Transverse colon (tissue), 4 donors: Measurements from ENCODE around the gene NEK10. TPM values are rescaled to one million over a fixed set of nuclear protein-coding genes. Genes with fewer than 3 reads are reported as not detected.
A peak's percentile ranks its signal among the peaks of the same experiment; 100 is the strongest.

Experiments used
- DNase-seq: peaks from one replicate; pipeline ENCODE4 v3.0.0-alpha.2; 2019
- H3K27ac ChIP-seq, 4 donors: fragments of 200-600 bp; sonication (generic); 2 replicates each; pipeline ENCODE4 v1.5.1; 2016 to 2018; ENCODE audit warnings: inconsistent platforms in 4 of 4
- H3K27me3 ChIP-seq: fragments of 200-600 bp; sonication (generic); 2 replicates; pipeline ENCODE4 v1.5.1; 2017; ENCODE audit warnings: inconsistent platforms
- H3K36me3 ChIP-seq, 4 donors: fragments of 200-600 bp; sonication (generic); 2 replicates each; pipeline ENCODE4 v1.5.1; 2017 to 2019; ENCODE audit warnings: inconsistent platforms in 4 of 4
- H3K4me1 ChIP-seq, 4 donors: fragments of 200-600 bp; sonication (generic); 2 replicates each; pipeline ENCODE4 v1.5.1; 2017 to 2020; ENCODE audit warnings: inconsistent platforms in 4 of 4
- H3K4me3 ChIP-seq, 4 donors: fragments of 200-600 bp; sonication (generic); 1 replicate in 1 of 4; 2 replicates in 3 of 4; pipeline versions ENCODE4 v1.5.1 to v1.6.1; 2017 to 2019; ENCODE audit warnings: inconsistent platforms in 4 of 4
- H3K9me3 ChIP-seq, 2 donors: fragments of 200-600 bp; sonication (generic); 2 replicates each; pipeline ENCODE4 v1.5.1; 2017 to 2019; ENCODE audit warnings: inconsistent platforms in 2 of 2
- EP300 ChIP-seq: sonication (generic); formaldehyde crosslinking; IDR thresholded peaks from one replicate; pipeline ENCODE4 v1.6.1; 2017; ENCODE audit warnings: antibody characterized with exemption, low read depth
- POLR2A ChIP-seq: fragments of 450-650 bp; IDR thresholded peaks from one replicate; pipeline ENCODE4 v1.6.1; 2016; ENCODE audit warnings: antibody characterized with exemption, mild to moderate bottlenecking, moderate library complexity
- POLR2AphosphoS5 ChIP-seq, 3 donors: sonication (generic); formaldehyde crosslinking; IDR thresholded peaks; one replicate each; pipeline ENCODE4 v1.6.1; 2016; ENCODE audit warnings: antibody characterized with exemption in 3 of 3
- WGBS, 2 donors: methylation state at CpG; one replicate each; pipeline ENCODE4 v1.1.5; 2018; ENCODE audit warnings: low coverage in 1 of 2; 5-methylcytosine and 5-hydroxymethylcytosine counted together
- in situ Hi-C, 4 donors: fragments of 200-750 bp; cut with MboI; loops; one replicate each; pipeline versions ENCODE4 v1.15.0 to v1.15.1; 2017; ENCODE audit warnings: low sequenced_read_pairs in 3 of 4, low pct_ligation_motif_present in 1 of 4, low pct_unique_long_range_greater_than_20kb in 1 of 4
- intact Hi-C: fragments of 100-400 bp; cut with DNase I; formaldehyde crosslinking; loops from one replicate; pipeline ENCODE4 v1.15.1; 2023; ENCODE audit warnings: low total_unique reads
- total RNA-seq, 4 donors: library from RNA; depleted of rRNA; stranded (reverse); fragments of >200 nt; gene quantifications; one replicate each; pipeline ENCODE4 v1.1.0, GENCODE V29; 2016
- TF ChIP-seq, protein P1 (sequence below), 5 experiments: fragments of 200-600 bp in 3 of 5; fragments of 450-650 bp in 2 of 5; sonication (generic) in 3 of 5; IDR thresholded peaks; 1 replicate in 2 of 5; 2 replicates in 3 of 5; pipeline ENCODE4 v1.5.1; 2016 to 2017; ENCODE audit warnings: antibody characterized with exemption in 5 of 5, inconsistent platforms in 3 of 5, mild to moderate bottlenecking in 2 of 5, moderate library complexity in 1 of 5

Gene NEK10
- total RNA-seq, 4 donors from 2014 or later = 1.1 to 3.2 (median 1.7) TPM

GRCh38 chr3:27281671-27282150, 87.5 kb downstream of the NEK10 start:
- H3K4me1 ChIP-seq = peaks cover 0 to 15% (median 2%) of the 10 kb centered on the region in 4 donors
- intact Hi-C loops = no loop called here
- no peak for DNase-seq
- in situ Hi-C loops = no loop called here
- H3K27ac ChIP-seq = no peak overlapping the region
- H3K36me3 ChIP-seq = no peaks in the 10 kb centered on the region
- no peak overlapping the region for H3K4me3 ChIP-seq
- 60 to 69% methylated on average over 2 of the region's 2 CpGs for WGBS, 2 donors
- TF ChIP-seq POLR2AphosphoS5 (IDR thresholded peaks at IDR 0.05) (no peak), POLR2A (no peak), EP300 (no peak)
- TF ChIP-seq, protein P1, sequence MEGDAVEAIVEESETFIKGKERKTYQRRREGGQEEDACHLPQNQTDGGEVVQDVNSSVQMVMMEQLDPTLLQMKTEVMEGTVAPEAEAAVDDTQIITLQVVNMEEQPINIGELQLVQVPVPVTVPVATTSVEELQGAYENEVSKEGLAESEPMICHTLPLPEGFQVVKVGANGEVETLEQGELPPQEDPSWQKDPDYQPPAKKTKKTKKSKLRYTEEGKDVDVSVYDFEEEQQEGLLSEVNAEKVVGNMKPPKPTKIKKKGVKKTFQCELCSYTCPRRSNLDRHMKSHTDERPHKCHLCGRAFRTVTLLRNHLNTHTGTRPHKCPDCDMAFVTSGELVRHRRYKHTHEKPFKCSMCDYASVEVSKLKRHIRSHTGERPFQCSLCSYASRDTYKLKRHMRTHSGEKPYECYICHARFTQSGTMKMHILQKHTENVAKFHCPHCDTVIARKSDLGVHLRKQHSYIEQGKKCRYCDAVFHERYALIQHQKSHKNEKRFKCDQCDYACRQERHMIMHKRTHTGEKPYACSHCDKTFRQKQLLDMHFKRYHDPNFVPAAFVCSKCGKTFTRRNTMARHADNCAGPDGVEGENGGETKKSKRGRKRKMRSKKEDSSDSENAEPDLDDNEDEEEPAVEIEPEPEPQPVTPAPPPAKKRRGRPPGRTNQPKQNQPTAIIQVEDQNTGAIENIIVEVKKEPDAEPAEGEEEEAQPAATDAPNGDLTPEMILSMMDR (IDR thresholded peaks at IDR 0.05) = no peak
- no peaks in the 10 kb centered on the region for H3K27me3 ChIP-seq
- H3K9me3 ChIP-seq = no peaks in the 10 kb centered on the region

- WGBS, 2 donors = 38 to 54% methylated on average over 1 of the region's 1 CpG
- in situ Hi-C loops (loop anchor here in 1 of 4 donors (10.0 kb wide), 1 partner anchor 144 kb away; no protein-coding TSS in a partner anchor), intact Hi-C loops (no loop called here)
- no peak overlapping the region for H3K27ac ChIP-seq
- DNase-seq = no peak
- no peaks in the 10 kb centered on the region for H3K36me3 ChIP-seq
- TF ChIP-seq, protein P1 (IDR thresholded peaks at IDR 0.05) = peak; percentile 26 to 47 (median 32)
- TF ChIP-seq POLR2A = no peak
- H3K4me1 ChIP-seq = peaks cover 0 to 15% (median 2%) of the 10 kb centered on the region in 4 donors
- no peaks in the 10 kb centered on the region for H3K9me3 ChIP-seq
- H3K27me3 ChIP-seq = no peaks in the 10 kb centered on the region
- H3K4me3 ChIP-seq = no peak overlapping the region
Measured at GRCh38 chr3:27279123-27279522, 90.1 kb downstream of the NEK10 start.

- 54 to 57% methylated on average over 3 of the region's 3 CpGs for WGBS, 2 donors
- peaks cover 0 to 15% (median 2%) of the 10 kb centered on the region in 4 donors for H3K4me1 ChIP-seq
- intact Hi-C loops (no loop called here), in situ Hi-C loops (loop anchor here in 1 of 4 donors (10.0 kb wide), 1 partner anchor 144 kb away; no protein-coding TSS in a partner anchor)
- DNase-seq = no peak
- no peak overlapping the region for H3K4me3 ChIP-seq
- H3K27me3 ChIP-seq = no peaks in the 10 kb centered on the region
- H3K9me3 ChIP-seq = no peaks in the 10 kb centered on the region
- no peaks in the 10 kb centered on the region for H3K36me3 ChIP-seq
- TF ChIP-seq POLR2A = no peak
- no peak for TF ChIP-seq POLR2AphosphoS5 (IDR thresholded peaks at IDR 0.05)
- TF ChIP-seq, protein P1 (IDR thresholded peaks at IDR 0.05) = no peak
- no peak for TF ChIP-seq EP300
- H3K27ac ChIP-seq = no peak overlapping the region
Measured at GRCh38 chr3:27278383-27279055, 90.7 kb downstream of the NEK10 start.

- H3K27me3 ChIP-seq = no peaks in the 10 kb centered on the region
- intact Hi-C loops (no loop called here), in situ Hi-C loops (loop anchor here in 1 of 4 donors (10.0 kb wide), 1 partner anchor 141 kb away; no protein-coding TSS in a partner anchor)
- no peaks in the 10 kb centered on the region for H3K9me3 ChIP-seq
- no peak overlapping the region for H3K27ac ChIP-seq
- 95 to 98% methylated on average over 5 of the region's 5 CpGs for WGBS, 2 donors
- DNase-seq = no peak
- H3K4me3 ChIP-seq = no peak overlapping the region
- TF ChIP-seq POLR2A (no peak), POLR2AphosphoS5 (IDR thresholded peaks at IDR 0.05) (no peak), EP300 (no peak)
- TF ChIP-seq, protein P1 (IDR thresholded peaks at IDR 0.05) = no peak
- no peaks in the 10 kb centered on the region for H3K36me3 ChIP-seq
- H3K4me1 ChIP-seq = peaks cover 0 to 12% (median 2%) of the 10 kb centered on the region in 4 donors
Measured at GRCh38 chr3:27275441-27275990, 93.7 kb downstream of the NEK10 start.
